Activated T-cell treated with anti-CD3 and anti-CD28 coated beads for 48 hours (primary cell): Measurements from ENCODE around the gene MORN1.

Source experiments
- DNase-seq: peaks from one replicate; pipeline ENCODE4 v3.0.0-alpha.2; 2020; ENCODE audit warnings: low read depth

Gene MORN1

DNA sequence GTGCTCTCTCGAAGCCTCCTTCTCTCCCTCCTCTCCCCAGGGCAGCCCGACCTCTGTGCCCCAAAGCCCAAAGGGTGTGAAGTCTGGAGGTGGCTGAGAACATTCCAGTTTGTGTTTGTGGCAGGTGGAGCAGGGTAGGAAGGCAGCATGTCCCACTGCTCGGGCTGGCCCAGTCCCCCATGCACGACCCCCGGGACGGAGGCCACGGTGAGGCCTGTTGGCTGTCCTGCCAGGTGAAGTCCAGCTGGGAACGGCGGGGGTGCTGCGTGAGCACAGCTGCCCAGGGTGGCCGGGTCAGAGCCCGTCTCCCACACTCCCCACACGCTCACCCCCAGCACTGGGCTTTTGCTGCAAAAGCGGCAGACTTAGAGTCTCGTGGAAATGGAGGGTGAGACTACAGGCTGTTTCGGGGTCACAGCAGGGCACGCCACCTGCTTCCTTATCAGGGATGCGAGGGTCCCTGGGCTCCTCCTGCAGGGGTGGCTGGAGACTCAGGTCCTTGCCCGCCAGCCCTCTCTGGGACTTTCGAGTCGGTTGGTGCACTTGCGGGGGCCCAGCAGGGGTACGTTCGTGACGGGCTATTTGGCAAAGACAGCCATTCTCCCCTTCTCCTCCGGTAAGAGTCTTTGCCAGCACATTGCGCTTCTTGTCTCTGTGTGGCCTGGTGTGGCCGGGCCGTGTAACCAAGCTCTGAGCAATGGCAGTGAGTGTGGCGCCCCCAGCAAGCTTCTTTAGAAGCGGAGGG is 40.3 kb downstream of the MORN1 start:
- no peak for DNase-seq

GRCh38 chr1:2350501-2350900 is 40.9 kb downstream of the MORN1 start:
- DNase-seq = no peak

GRCh38 chr1:2349806-2350205 is 41.5 kb downstream of the MORN1 start:
- no peak for DNase-seq

DNA sequence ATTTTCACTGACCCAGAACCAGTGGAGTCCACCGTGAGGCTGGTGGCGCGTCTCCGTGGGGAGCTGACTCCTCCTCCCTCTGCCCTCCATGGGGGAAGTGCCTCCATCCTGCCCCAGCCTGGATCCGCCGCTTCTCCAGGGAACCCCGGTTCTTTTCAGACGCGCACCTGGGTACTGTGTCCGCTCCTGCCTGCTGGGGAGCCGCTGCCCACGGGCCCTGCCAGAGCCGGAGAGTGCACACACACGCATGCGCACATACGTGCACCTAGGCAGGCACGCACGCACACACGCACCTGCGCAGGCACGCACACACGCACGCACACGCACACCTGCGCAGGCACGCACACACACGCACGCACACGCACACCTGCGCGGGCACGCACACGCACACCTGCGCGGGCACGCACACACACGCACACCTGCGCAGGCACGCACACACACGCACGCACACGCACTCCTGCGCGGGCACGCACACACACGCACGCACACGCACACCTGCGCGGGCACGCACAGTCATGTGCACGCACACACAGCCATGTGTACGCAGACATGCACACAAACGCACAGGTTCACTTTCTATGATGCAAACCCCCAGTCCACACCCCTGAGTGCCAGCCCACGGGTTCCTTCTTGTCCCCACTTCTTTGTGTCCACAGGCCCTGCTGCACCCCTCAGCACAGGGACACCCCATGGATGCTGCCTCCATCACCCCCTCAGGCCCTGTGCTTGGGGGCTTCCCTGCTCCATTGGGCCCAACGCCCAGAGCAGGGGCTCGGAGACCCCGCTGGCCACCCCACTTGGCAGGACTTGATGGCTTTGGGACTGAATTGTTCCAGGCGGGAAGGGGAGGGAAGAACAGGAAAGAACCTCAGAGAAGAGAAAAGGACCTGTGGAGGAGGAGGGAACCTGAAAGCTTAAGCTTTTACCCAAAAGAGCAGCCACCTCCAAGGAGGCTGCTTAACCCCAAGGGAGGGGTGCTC is 42.7 kb downstream of the MORN1 start:
- DNase-seq = no peak

DNA sequence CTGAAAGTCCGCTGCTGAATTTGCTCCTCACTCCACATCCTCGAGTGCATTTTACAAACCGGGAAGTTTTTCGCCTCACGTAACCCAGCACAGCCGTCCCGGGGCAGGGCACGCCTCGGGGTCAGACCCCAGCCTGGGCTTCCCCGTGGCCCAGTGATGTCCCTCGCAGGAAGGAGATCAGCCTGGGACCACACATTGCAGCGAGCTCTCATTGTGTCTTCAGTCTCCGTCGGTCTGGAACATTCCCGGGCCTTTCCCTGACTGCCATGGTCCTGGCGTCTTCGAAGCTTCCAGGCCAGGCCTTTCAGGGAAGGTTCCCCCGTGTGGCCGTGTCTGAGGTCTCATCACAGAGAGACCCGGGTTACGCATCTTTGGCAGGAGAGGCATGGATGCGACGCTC is 43.5 kb downstream of the MORN1 start:
- DNase-seq = no peak

DNA sequence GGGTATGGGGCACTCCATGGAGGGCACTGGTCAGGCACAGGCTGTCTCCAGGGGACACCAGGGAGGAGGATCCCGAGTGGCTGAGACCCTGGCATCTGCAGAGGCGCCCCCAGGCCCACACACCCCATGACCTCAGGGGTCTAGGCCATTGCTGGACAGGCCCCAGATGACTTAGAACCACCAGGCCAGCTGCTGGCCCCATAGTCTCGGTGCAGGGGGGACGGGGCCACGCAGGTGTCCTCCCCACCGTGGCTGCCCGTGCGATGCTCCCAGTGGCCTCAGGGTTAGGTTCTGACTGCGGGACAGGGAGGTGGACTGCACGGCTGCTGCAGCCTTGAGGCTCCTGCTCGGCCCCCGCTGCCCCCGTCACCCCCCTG is 44.0 kb downstream of the MORN1 start:
- no peak for DNase-seq

- DNase-seq = no peak
These were observed 44.5 kb downstream of the MORN1 start for GRCh38 chr1:2346691-2347408.

DNA sequence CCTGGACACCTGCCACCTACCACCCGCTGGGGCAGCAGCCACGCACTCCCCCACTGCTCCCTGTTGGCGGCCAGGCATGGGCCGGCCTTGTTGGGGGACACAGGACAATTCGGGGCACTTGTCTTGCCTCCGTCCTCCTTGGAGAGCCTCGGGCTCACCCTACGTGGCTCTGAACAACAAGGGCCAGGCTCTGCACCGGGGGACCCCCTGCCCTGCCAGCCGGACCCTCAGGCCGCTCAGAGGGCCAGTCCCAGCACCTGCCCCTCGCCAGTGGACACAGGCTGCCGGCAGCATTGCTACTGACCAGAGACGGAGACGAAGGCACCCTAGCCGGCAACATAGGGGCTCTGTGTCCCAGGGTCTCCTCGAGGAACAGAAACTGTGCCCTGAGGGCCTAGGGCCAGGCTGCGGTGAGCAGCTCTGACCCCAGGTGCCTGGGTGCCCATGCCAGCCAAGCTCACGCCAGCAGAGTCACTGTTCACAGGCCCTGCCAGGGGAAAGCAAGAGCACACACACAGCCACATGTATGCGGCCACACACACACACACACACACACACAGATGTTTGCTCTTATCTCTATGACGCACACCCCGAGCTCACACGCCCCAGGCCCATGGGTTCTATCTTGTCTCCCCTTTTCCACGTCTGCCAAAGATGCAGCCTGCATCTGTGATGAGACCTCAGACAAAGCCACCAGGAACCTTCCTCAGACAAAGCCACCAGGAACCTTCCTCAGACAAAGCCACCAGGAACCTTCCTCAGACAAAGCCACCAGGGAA is 45.9 kb downstream of the MORN1 start:
- no peak for DNase-seq

- DNase-seq = no peak
These were observed 46.5 kb downstream of the MORN1 start for GRCh38 chr1:2344744-2345296.

- DNase-seq = no peak
These were observed 47.2 kb downstream of the MORN1 start for GRCh38 chr1:2344121-2344681.

GRCh38 chr1:2343023-2343935 is 48.1 kb downstream of the MORN1 start:
- DNase-seq = no peak

- no peak for DNase-seq
These were observed 48.9 kb downstream of the MORN1 start for GRCh38 chr1:2342384-2343022.

GRCh38 chr1:2341706-2342383 is 49.5 kb downstream of the MORN1 start:
- no peak for DNase-seq

- no peak for DNase-seq
These were observed 50.5 kb downstream of the MORN1 start for GRCh38 chr1:2340918-2341254.

- DNase-seq = no peak
These were observed 51.1 kb downstream of the MORN1 start for GRCh38 chr1:2340086-2340917.

DNA sequence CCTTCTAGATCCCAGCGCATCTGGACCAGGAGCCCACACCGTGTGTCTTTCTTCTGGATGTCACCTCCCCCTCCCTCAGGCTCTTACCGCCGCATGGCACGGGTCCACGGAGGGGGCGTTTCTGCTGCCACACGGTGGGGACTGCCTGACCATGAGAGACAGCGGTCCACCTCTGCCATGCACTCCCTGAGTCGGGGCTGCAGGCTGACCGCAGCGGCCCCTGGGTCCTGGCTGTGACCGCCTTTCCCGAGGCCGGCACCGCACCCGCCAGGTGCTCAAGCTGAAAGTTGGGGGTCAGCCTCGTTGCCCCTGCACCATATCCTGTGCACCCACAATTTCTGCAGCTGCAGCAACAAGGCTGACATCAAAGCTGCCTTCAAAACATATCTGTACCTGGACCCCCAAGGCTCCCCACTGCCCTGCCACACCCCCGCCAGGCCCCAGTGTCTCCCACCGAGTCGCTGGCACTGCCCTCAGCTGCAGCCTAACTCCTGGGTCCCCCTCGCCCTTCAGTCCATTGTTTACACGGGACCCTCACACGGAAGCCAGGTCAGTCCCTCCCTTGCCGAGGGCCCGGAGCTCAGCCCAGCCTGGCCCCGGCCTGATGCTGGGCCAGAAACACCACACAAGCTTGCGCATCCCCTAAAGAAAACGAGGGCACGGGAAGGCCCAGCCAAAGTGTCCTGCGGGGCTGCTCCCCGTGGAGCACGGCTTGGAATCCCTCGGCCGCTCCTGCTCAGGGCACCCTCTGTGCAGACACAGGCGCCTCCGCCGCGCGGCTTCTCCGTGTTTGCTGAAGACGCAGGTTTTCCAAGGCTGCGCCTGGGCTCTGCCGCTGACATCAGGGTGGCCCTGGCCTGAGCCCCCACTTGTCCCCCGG is 51.9 kb downstream of the MORN1 start:
- no peak for DNase-seq

GRCh38 chr1:2337501-2337900 is 53.9 kb downstream of the MORN1 start:
- no peak for DNase-seq
